D341Med (cell line): ENCODE data around the gene RUNX2.

Source experiments
- DNase-seq: peaks from one replicate; pipeline ENCODE4 v3.0.0; 2012; ENCODE audit warnings: low spot score

The RUNX2 gene

GRCh38 chr6:45351667-45352066 lies 23.5 kb downstream of the RUNX2 start:
- no peak for DNase-seq

- DNase-seq: no peak
These were observed 25.5 kb downstream of the RUNX2 start for GRCh38 chr6:45353654-45354053.

GRCh38 chr6:45364466-45364865 lies 36.3 kb downstream of the RUNX2 start:
- DNase-seq: no peak

GRCh38 chr6:45365036-45365435 lies 36.9 kb downstream of the RUNX2 start:
- no peak for DNase-seq

GRCh38 chr6:45366534-45366933 lies 38.4 kb downstream of the RUNX2 start:
- DNase-seq: no peak

GRCh38 chr6:45367999-45368398 lies 39.9 kb downstream of the RUNX2 start:
- DNase-seq: no peak

- DNase-seq: no peak
These were observed 41.7 kb downstream of the RUNX2 start for GRCh38 chr6:45369870-45370269.

- DNase-seq: no peak
These were observed 43.9 kb downstream of the RUNX2 start for GRCh38 chr6:45371924-45372573.

- DNase-seq: no peak
These were observed 47.3 kb downstream of the RUNX2 start for GRCh38 chr6:45375449-45375848.

GRCh38 chr6:45376310-45377042 lies 48.3 kb downstream of the RUNX2 start:
- DNase-seq: no peak

GRCh38 chr6:45377043-45377553 lies 49.0 kb downstream of the RUNX2 start:
- no peak for DNase-seq

GRCh38 chr6:45377554-45378333 lies 49.6 kb downstream of the RUNX2 start, which contains the start of gene SUPT3H:
Gene SUPT3H (minus strand): TSS chr6:45377934.
- peak; percentile 98 for DNase-seq

GRCh38 chr6:45378334-45378926 lies 50.3 kb downstream of the RUNX2 start:
- DNase-seq: peak; percentile 64

- DNase-seq: no peak
These were observed 54.3 kb downstream of the RUNX2 start for GRCh38 chr6:45382391-45382790.

GRCh38 chr6:45386501-45386900 lies 58.4 kb downstream of the RUNX2 start:
- no peak for DNase-seq

GRCh38 chr6:45387236-45387635 lies 59.1 kb downstream of the RUNX2 start:
- DNase-seq: no peak

- DNase-seq: no peak
These were observed 60.2 kb downstream of the RUNX2 start for GRCh38 chr6:45388328-45388727.

- DNase-seq: no peak
These were observed 66.5 kb downstream of the RUNX2 start for GRCh38 chr6:45394586-45395095.

- DNase-seq: no peak
These were observed 70.1 kb downstream of the RUNX2 start for GRCh38 chr6:45398075-45398813.

- DNase-seq: no peak
These were observed 71.9 kb downstream of the RUNX2 start for GRCh38 chr6:45400021-45400420.

- no peak for DNase-seq
These were observed 83.8 kb downstream of the RUNX2 start for GRCh38 chr6:45411959-45412358.
